ENCODE results near the gene GLT1D1.
A peak's percentile ranks its signal among the peaks of the same experiment; 100 is the strongest.

Gene GLT1D1

GRCh38 chr12:128976120-128976738 is 123.0 kb downstream of the GLT1D1 start:
- Histone ChIP-seq H3K9me3 (ENCODE audit: control insufficient read depth, insufficient read depth, low read length) (no peaks in the 10 kb centered on the region), H3K36me3 (ENCODE audit: control insufficient read depth, insufficient read depth, low read length) (no peaks in the 10 kb centered on the region), H3K27me3 (ENCODE audit: control insufficient read depth, insufficient read depth, low read length) (peaks cover 2% of the 10 kb centered on the region), H3K9ac (ENCODE audit: low read depth, low read length) (peak overlapping the region; percentile 41), H3K4me3 (ENCODE audit: low read depth, low read length) (peak overlapping the region; percentile 20), H3K4me1 (ENCODE audit: control insufficient read depth, insufficient read depth, low read length) (peaks cover 15% of the 10 kb centered on the region)

GRCh38 chr12:128977441-128977840 is 124.2 kb downstream of the GLT1D1 start:
- H3K9me3 ChIP-seq (ENCODE audit: control insufficient read depth, insufficient read depth, low read length), result no peaks in the 10 kb centered on the region
- peaks cover 12% of the 10 kb centered on the region for H3K4me1 ChIP-seq (ENCODE audit: control insufficient read depth, insufficient read depth, low read length)
- no peak overlapping the region for H3K9ac ChIP-seq (ENCODE audit: low read depth, low read length)
- H3K4me3 ChIP-seq (ENCODE audit: low read depth, low read length), result no peak overlapping the region
- H3K27me3 ChIP-seq (ENCODE audit: control insufficient read depth, insufficient read depth, low read length), result peaks cover 2% of the 10 kb centered on the region
- H3K36me3 ChIP-seq (ENCODE audit: control insufficient read depth, insufficient read depth, low read length), result no peaks in the 10 kb centered on the region

GRCh38 chr12:128978067-128978466 is 124.8 kb downstream of the GLT1D1 start:
- Histone ChIP-seq H3K27me3 (ENCODE audit: control insufficient read depth, insufficient read depth, low read length) (no peaks in the 10 kb centered on the region), H3K4me3 (ENCODE audit: low read depth, low read length) (no peak overlapping the region), H3K36me3 (ENCODE audit: control insufficient read depth, insufficient read depth, low read length) (no peaks in the 10 kb centered on the region), H3K9me3 (ENCODE audit: control insufficient read depth, insufficient read depth, low read length) (no peaks in the 10 kb centered on the region), H3K4me1 (ENCODE audit: control insufficient read depth, insufficient read depth, low read length) (peaks cover 9% of the 10 kb centered on the region), H3K9ac (ENCODE audit: low read depth, low read length) (no peak overlapping the region)

- Histone ChIP-seq H3K9ac (ENCODE audit: low read depth, low read length) (no peak overlapping the region), H3K36me3 (ENCODE audit: control insufficient read depth, insufficient read depth, low read length) (no peaks in the 10 kb centered on the region), H3K4me3 (ENCODE audit: low read depth, low read length) (no peak overlapping the region), H3K4me1 (ENCODE audit: control insufficient read depth, insufficient read depth, low read length) (peaks cover 7% of the 10 kb centered on the region), H3K9me3 (ENCODE audit: control insufficient read depth, insufficient read depth, low read length) (no peaks in the 10 kb centered on the region), H3K27me3 (ENCODE audit: control insufficient read depth, insufficient read depth, low read length) (no peaks in the 10 kb centered on the region)
Observed at GRCh38 chr12:128980623-128981022, 127.3 kb downstream of the GLT1D1 start.

GRCh38 chr12:128981971-128982533 is 128.8 kb downstream of the GLT1D1 start:
- H3K4me1 ChIP-seq (ENCODE audit: control insufficient read depth, insufficient read depth, low read length), result no peaks in the 10 kb centered on the region
- H3K27me3 ChIP-seq (ENCODE audit: control insufficient read depth, insufficient read depth, low read length), result no peaks in the 10 kb centered on the region
- H3K9ac ChIP-seq (ENCODE audit: low read depth, low read length), result peak overlapping the region; percentile 37
- H3K4me3 ChIP-seq (ENCODE audit: low read depth, low read length), result no peak overlapping the region
- H3K36me3 ChIP-seq (ENCODE audit: control insufficient read depth, insufficient read depth, low read length), result no peaks in the 10 kb centered on the region
- H3K9me3 ChIP-seq (ENCODE audit: control insufficient read depth, insufficient read depth, low read length), result no peaks in the 10 kb centered on the region

GRCh38 chr12:128982933-128983332 is 129.7 kb downstream of the GLT1D1 start:
- Histone ChIP-seq H3K4me3 (ENCODE audit: low read depth, low read length) (no peak overlapping the region), H3K4me1 (ENCODE audit: control insufficient read depth, insufficient read depth, low read length) (peaks cover 5% of the 10 kb centered on the region), H3K27me3 (ENCODE audit: control insufficient read depth, insufficient read depth, low read length) (no peaks in the 10 kb centered on the region), H3K9ac (ENCODE audit: low read depth, low read length) (no peak overlapping the region), H3K36me3 (ENCODE audit: control insufficient read depth, insufficient read depth, low read length) (no peaks in the 10 kb centered on the region), H3K9me3 (ENCODE audit: control insufficient read depth, insufficient read depth, low read length) (no peaks in the 10 kb centered on the region)

- H3K4me3 ChIP-seq (ENCODE audit: low read depth, low read length), result no peak overlapping the region
- H3K27me3 ChIP-seq (ENCODE audit: control insufficient read depth, insufficient read depth, low read length), result no peaks in the 10 kb centered on the region
- H3K4me1 ChIP-seq (ENCODE audit: control insufficient read depth, insufficient read depth, low read length), result peaks cover 5% of the 10 kb centered on the region
- no peaks in the 10 kb centered on the region for H3K36me3 ChIP-seq (ENCODE audit: control insufficient read depth, insufficient read depth, low read length)
- H3K9ac ChIP-seq (ENCODE audit: low read depth, low read length), result no peak overlapping the region
- H3K9me3 ChIP-seq (ENCODE audit: control insufficient read depth, insufficient read depth, low read length), result no peaks in the 10 kb centered on the region
Observed at GRCh38 chr12:128983371-128983770, 130.1 kb downstream of the GLT1D1 start.

- H3K36me3 ChIP-seq (ENCODE audit: control insufficient read depth, insufficient read depth, low read length), result no peaks in the 10 kb centered on the region
- H3K27me3 ChIP-seq (ENCODE audit: control insufficient read depth, insufficient read depth, low read length), result no peaks in the 10 kb centered on the region
- H3K4me1 ChIP-seq (ENCODE audit: control insufficient read depth, insufficient read depth, low read length), result peaks cover 5% of the 10 kb centered on the region
- H3K9me3 ChIP-seq (ENCODE audit: control insufficient read depth, insufficient read depth, low read length), result no peaks in the 10 kb centered on the region
- H3K9ac ChIP-seq (ENCODE audit: low read depth, low read length), result no peak overlapping the region
- H3K4me3 ChIP-seq (ENCODE audit: low read depth, low read length), result no peak overlapping the region
Observed at GRCh38 chr12:128986957-128987356, 133.7 kb downstream of the GLT1D1 start.

- H3K4me1 ChIP-seq (ENCODE audit: control insufficient read depth, insufficient read depth, low read length), result peaks cover 5% of the 10 kb centered on the region
- no peaks in the 10 kb centered on the region for H3K9me3 ChIP-seq (ENCODE audit: control insufficient read depth, insufficient read depth, low read length)
- no peaks in the 10 kb centered on the region for H3K36me3 ChIP-seq (ENCODE audit: control insufficient read depth, insufficient read depth, low read length)
- H3K4me3 ChIP-seq (ENCODE audit: low read depth, low read length), result no peak overlapping the region
- no peaks in the 10 kb centered on the region for H3K27me3 ChIP-seq (ENCODE audit: control insufficient read depth, insufficient read depth, low read length)
- H3K9ac ChIP-seq (ENCODE audit: low read depth, low read length), result no peak overlapping the region
Observed at GRCh38 chr12:128989287-128989686, 136.0 kb downstream of the GLT1D1 start.

GRCh38 chr12:128991716-128992115 is 138.4 kb downstream of the GLT1D1 start:
- Histone ChIP-seq H3K9ac (ENCODE audit: low read depth, low read length) (no peak overlapping the region), H3K4me3 (ENCODE audit: low read depth, low read length) (no peak overlapping the region), H3K27me3 (ENCODE audit: control insufficient read depth, insufficient read depth, low read length) (no peaks in the 10 kb centered on the region), H3K36me3 (ENCODE audit: control insufficient read depth, insufficient read depth, low read length) (no peaks in the 10 kb centered on the region), H3K9me3 (ENCODE audit: control insufficient read depth, insufficient read depth, low read length) (no peaks in the 10 kb centered on the region), H3K4me1 (ENCODE audit: control insufficient read depth, insufficient read depth, low read length) (peaks cover 5% of the 10 kb centered on the region)

- Histone ChIP-seq H3K4me1 (ENCODE audit: control insufficient read depth, insufficient read depth, low read length) (peaks cover 5% of the 10 kb centered on the region), H3K27me3 (ENCODE audit: control insufficient read depth, insufficient read depth, low read length) (no peaks in the 10 kb centered on the region), H3K9me3 (ENCODE audit: control insufficient read depth, insufficient read depth, low read length) (no peaks in the 10 kb centered on the region)
Observed at GRCh38 chr12:128992116-128992515, 138.8 kb downstream of the GLT1D1 start.

GRCh38 chr12:128992550-128992949 is 139.3 kb downstream of the GLT1D1 start:
- H3K9me3 ChIP-seq (ENCODE audit: control insufficient read depth, insufficient read depth, low read length), result no peaks in the 10 kb centered on the region
- H3K36me3 ChIP-seq (ENCODE audit: control insufficient read depth, insufficient read depth, low read length), result no peaks in the 10 kb centered on the region
- H3K9ac ChIP-seq (ENCODE audit: low read depth, low read length), result no peak overlapping the region

More at GRCh38 chr12:128992116-128992515, 138.8 kb downstream of the GLT1D1 start:
- Histone ChIP-seq H3K9ac (ENCODE audit: low read depth, low read length) (no peak overlapping the region), H3K36me3 (ENCODE audit: control insufficient read depth, insufficient read depth, low read length) (no peaks in the 10 kb centered on the region), H3K4me3 (ENCODE audit: low read depth, low read length) (no peak overlapping the region)

More at GRCh38 chr12:128992550-128992949, 139.3 kb downstream of the GLT1D1 start:
- Histone ChIP-seq H3K4me1 (ENCODE audit: control insufficient read depth, insufficient read depth, low read length) (peaks cover 2% of the 10 kb centered on the region), H3K4me3 (ENCODE audit: low read depth, low read length) (no peak overlapping the region), H3K27me3 (ENCODE audit: control insufficient read depth, insufficient read depth, low read length) (no peaks in the 10 kb centered on the region)

Data from iPS-15b (cell line).